HG03095 (cell line): ENCODE data around the gene SMYD1.

ENCODE experiments used
- ATAC-seq: cut with Tn5 transposase; IDR thresholded peaks from one replicate; pipeline ENCODE4 v1.9.1; 2021; ENCODE audit warnings: moderate library complexity; ENCODE audit not compliant: unreplicated experiment

Gene SMYD1

DNA sequence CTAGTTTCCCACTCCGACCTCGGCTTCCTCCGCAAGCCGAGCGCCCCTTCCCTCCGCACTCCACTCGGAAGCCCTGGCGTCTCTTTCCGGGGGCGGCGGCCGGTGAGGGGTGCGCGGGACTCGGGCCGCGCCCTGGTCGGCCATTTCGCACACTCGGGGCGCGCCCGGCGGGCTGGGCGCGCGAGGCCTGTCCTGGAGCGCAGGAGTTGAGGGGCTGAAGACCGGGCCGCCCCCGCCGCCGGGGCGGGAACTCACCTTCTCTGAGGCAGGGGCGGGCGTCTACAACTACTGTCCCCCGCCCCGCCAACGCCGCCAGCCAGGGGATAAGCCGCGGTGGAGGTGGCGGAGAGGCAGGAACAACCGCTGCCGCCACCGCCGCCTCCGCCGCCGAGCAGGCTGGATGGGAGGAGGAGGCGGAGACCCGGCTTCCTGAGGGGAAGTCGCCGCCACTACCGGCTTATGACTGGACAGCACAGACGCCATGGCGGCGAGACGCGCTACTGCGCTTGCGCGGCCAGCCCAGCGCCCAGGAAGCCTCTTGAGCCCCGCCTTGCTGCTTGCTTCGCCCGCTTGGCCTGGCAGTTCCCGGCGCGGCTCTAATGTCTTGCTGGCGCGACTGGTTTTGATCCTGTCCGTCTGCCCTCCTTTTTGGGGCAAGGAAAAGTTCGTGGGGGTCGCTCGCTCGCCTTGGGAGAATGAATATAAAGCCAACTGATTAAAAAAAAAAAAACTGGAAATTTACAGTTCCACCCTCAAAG is 12.1 kb upstream of the SMYD1 start, which contains the start of gene KRCC1:
TSS of gene KRCC1 (minus strand) at position 413 of the 758 bp plus-strand sequence. CDS start 27,220 bp downstream, outside the sequence.
- ATAC-seq, result peak; percentile 92

- ATAC-seq, result no peak
Measured at GRCh38 chr2:88057437-88057844, 10.2 kb upstream of the SMYD1 start.

DNA sequence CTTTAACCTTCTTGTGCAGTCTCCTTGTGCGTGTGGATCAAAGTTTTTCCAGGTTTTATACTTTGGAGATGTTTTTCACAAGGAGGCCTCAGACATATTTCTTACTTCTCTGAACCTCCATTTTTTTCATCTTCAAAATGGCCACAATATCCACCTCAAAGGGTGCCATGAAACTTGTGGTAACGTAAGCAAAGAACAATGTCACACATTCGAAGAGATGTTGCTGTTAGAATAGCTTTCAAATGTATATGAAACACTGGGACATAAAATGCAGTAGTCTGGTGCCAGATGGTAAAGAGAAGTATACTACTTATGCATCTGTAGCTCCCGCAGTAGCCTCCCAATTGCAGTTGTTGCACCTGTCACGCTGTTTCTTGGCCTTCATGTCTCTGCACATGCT is 9.4 kb upstream of the SMYD1 start:
- no peak for ATAC-seq

- ATAC-seq, result no peak
Measured at GRCh38 chr2:88059979-88060906, 7.4 kb upstream of the SMYD1 start.

- no peak for ATAC-seq
Measured at GRCh38 chr2:88060907-88061275, 6.7 kb upstream of the SMYD1 start.

- ATAC-seq, result no peak
Measured at GRCh38 chr2:88061295-88061694, 6.3 kb upstream of the SMYD1 start.

GRCh38 chr2:88066543-88066942 is 1.1 kb upstream of the SMYD1 start:
- no peak for ATAC-seq

DNA sequence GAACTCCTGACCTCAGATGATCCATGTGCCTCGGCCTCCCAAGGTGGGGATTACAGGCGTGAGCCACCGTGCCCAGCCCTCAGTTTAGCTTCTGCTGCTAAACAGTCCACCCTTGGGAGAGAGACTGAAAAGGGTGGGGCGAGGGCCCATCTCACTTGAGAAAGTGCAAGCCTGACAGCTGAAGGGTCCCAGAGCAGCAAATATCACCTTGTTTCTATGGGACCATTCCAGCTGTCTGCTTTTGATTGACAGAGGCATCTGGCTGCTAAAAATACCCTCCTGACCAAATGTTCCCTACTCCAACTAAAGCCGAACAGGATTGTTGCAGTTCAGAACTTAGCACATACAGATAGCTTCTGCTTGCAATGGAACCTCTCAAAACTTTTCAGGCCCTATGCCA is 436 bp upstream of the SMYD1 start:
- ATAC-seq, result no peak

DNA sequence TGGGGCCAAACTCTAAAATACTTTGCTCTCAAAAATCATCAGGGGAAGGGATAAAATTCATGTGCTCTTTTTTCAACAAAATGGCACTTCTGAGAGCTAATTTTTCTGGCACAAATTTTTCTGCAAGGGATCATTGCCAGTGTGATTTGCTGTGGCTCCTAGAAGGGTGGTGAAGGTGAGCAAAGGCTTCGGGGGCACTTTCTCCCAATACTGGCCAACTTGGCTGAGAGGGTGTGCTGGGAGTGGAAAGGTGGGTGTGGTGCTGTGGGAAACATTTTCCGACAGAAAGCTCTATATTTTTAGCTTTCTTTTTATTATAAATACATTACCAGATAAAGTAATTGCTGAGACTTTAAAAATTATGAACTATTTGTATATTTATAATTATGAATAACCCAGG is 419 bp downstream of the SMYD1 start:
- ATAC-seq, result no peak

GRCh38 chr2:88069117-88069516 is 1.5 kb downstream of the SMYD1 start:
- ATAC-seq, result no peak

- no peak for ATAC-seq
Measured at GRCh38 chr2:88070055-88070454, 2.4 kb downstream of the SMYD1 start.

- ATAC-seq, result no peak
Measured at GRCh38 chr2:88071365-88071764, 3.7 kb downstream of the SMYD1 start.

DNA sequence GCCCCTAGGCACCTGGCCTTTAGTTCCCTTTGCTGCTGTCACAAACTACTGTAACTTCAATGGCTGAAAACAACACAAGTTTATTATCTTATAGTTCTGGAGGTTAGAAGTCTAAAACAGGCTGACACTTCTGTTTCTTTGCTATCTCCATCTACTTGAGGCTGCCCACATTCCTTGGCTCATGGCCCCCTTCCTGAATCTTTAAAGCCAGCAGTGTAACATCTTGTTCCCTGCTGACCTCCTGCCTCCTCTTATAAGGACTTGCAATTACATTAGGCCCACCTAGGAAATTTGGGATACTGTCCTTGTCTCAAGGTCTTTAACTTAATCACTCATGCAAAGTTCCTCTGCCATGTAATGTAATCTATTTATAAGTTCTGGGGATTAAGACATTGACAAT is 6.5 kb downstream of the SMYD1 start:
- no peak for ATAC-seq

GRCh38 chr2:88074854-88075292 is 7.2 kb downstream of the SMYD1 start:
- ATAC-seq, result no peak

- ATAC-seq, result no peak
Measured at GRCh38 chr2:88077080-88077479, 9.5 kb downstream of the SMYD1 start.

DNA sequence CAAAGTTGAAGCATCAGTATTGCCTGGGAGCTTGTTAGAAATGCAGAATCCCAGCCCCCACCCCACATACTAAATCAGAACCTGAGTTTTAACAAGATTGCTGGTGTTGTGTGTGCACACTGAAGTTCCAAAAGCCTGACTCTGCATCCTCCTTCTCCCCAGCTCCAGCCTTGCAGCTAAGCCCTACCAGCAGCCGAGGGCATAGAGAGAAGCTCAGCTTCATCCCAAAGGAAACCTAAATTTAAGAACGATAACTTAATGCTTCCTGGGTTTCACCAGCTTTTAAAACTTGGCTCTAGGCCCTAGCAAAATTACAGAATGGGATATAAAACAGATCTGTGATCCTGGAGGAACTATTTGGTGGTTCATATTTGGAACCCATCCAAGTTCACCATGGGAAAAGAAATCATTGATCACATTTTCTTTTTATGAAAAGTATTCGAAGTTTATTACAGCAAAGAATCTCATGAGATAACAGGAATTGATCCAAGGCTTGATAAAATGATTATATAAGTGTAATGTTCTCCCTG is 11.1 kb downstream of the SMYD1 start:
- no peak for ATAC-seq

DNA sequence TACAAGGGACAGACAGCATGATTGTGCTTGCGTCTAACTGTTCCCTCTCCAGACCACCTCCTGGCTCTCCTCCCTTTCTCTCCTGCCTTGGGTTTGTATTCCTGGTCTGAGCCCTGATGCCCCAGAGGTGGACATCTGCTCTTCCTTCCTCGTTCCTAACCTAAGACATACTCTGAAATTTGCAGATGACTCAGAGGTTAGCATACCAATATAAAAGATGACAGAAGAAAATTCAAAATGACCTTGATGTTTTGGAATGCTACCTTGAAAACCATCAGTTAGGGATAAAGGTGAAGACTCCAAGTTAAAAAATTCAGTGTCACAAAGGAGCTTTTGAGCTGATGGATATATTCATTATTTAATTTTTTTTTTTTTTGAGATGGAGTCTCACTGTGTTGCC is 12.9 kb downstream of the SMYD1 start:
- ATAC-seq, result no peak

- no peak for ATAC-seq
Measured at GRCh38 chr2:88081924-88082608, 14.4 kb downstream of the SMYD1 start.

GRCh38 chr2:88082781-88083180 is 15.2 kb downstream of the SMYD1 start:
- ATAC-seq, result no peak

DNA sequence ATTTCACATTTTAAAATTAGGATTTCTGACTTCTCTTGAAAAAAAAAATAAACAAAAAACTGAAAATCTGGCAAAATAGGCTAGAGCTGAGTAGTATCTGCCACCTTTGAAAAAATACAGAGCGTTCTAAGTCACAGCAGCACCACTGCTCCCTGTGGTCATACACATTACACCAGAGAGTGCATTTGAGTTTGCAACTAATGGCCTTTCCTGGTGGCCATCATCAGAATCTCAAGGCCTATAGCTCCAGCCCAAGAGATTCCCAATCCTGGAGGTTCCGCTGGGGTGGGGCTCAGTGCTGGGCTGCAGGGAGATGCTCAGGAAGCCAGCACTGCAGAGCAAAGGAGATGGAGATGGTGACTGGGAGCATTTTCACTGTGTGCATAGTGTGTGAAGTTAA is 17.5 kb downstream of the SMYD1 start:
- ATAC-seq, result no peak

DNA sequence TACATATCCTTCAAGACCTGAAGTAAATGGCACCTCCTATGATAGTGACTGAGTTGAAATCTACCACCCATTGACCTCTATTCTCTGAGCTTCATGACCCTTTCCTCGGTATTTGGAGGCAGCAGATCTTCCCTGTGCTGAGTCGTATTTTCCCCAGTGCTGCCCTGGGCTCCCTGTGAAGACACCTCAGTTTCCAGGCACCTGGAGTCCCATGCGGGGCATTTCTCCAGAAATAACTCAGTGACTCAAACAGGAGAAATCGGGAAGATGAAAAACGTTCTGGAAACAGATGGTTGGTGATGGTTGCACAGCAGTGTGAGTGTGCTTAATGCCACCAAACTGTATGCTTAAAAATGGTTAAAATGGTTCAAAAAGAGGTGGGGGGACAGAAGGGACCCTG is 18.0 kb downstream of the SMYD1 start:
- ATAC-seq, result no peak
